CD14-positive monocyte (primary cell): ENCODE data around the gene TMEM53. TPM values are rescaled to one million over a fixed set of nuclear protein-coding genes. Genes with fewer than 3 reads are reported as not detected.

Source experiments
- DNase-seq, 3 donors: peaks; one replicate each; pipeline ENCODE4 v3.0.0-alpha.2; 2011 to 2022
- H2AFZ ChIP-seq: 2 replicates; pipeline ENCODE4 v1.6.0; 2012; ENCODE audit warnings: mild to moderate bottlenecking, low read depth, low read length, inconsistent platforms; ENCODE audit not compliant: insufficient read depth, poor library complexity, severe bottlenecking
- H3K27ac ChIP-seq, 2 donors: 1 replicate in 1 of 2; 2 replicates in 1 of 2; pipeline ENCODE4 v1.5.1; 2012 to 2013; ENCODE audit warnings: low read length in 2 of 2, control low read depth in 1 of 2, inconsistent platforms in 1 of 2, low read depth in 1 of 2, mild to moderate bottlenecking in 1 of 2
- H3K27me3 ChIP-seq, 2 donors: one replicate each; pipeline versions ENCODE4 v1.6.0 to v1.6.1; 2011 to 2013; ENCODE audit warnings: low read length in 2 of 2; ENCODE audit not compliant: control insufficient read depth in 2 of 2, insufficient read depth in 2 of 2
- H3K36me3 ChIP-seq, 2 donors: replicated peaks in 1 of 2; 1 replicate in 1 of 2; 2 replicates in 1 of 2; pipeline versions ENCODE4 v1.5.1 to v1.6.1; 2012 to 2013; ENCODE audit warnings: low read length in 2 of 2, control low read depth in 1 of 2, inconsistent platforms in 1 of 2, mild to moderate bottlenecking in 1 of 2; ENCODE audit not compliant: insufficient read depth in 2 of 2, control insufficient read depth in 1 of 2
- H3K4me1 ChIP-seq, 2 donors: 1 replicate in 1 of 2; 2 replicates in 1 of 2; pipeline versions ENCODE4 v1.5.1 to v1.6.1; 2012 to 2013; ENCODE audit warnings: low read length in 2 of 2, control low read depth in 1 of 2, inconsistent platforms in 1 of 2, mild to moderate bottlenecking in 1 of 2, moderate library complexity in 1 of 2; ENCODE audit not compliant: insufficient read depth in 2 of 2, control insufficient read depth in 1 of 2
- H3K4me2 ChIP-seq: replicated peaks from 2 replicates; pipeline ENCODE3; 2012; ENCODE audit warnings: low read length, moderate library complexity, mild to moderate bottlenecking; ENCODE audit not compliant: poor library complexity, severe bottlenecking; ENCODE audit errors: extremely low read depth
- H3K4me3 ChIP-seq, 3 experiments: fragments of 200-600 bp in 1 of 3; sonication (generic) in 1 of 3; replicated peaks in 1 of 3; 1 replicate in 2 of 3; 2 replicates in 1 of 3; pipeline ENCODE4 v1.5.1; 2011 to 2013; ENCODE audit warnings: low read length in 3 of 3, mild to moderate bottlenecking in 3 of 3, control low read depth in 2 of 3, low read depth in 2 of 3, inconsistent platforms in 1 of 3, moderate library complexity in 1 of 3
- H3K79me2 ChIP-seq: 2 replicates; pipeline ENCODE4 v1.6.0; 2012; ENCODE audit warnings: mild to moderate bottlenecking, control low read depth, inconsistent platforms, low read length, moderate library complexity; ENCODE audit not compliant: insufficient read depth
- H3K9ac ChIP-seq: 2 replicates; pipeline ENCODE4 v1.6.0; 2017; ENCODE audit warnings: low read length, mild to moderate bottlenecking; ENCODE audit not compliant: insufficient read depth, poor library complexity, severe bottlenecking
- H3K9me3 ChIP-seq, 2 donors: replicated peaks in 1 of 2; 1 replicate in 1 of 2; 2 replicates in 1 of 2; pipeline versions ENCODE4 v1.5.1 to v1.6.1; 2012 to 2013; ENCODE audit warnings: low read length in 2 of 2, control low read depth in 1 of 2; ENCODE audit not compliant: control insufficient read depth in 1 of 2, insufficient read depth in 1 of 2
- H4K20me1 ChIP-seq: 2 replicates; pipeline ENCODE4 v1.6.0; 2012; ENCODE audit warnings: mild to moderate bottlenecking, low read length, control low read depth, moderate library complexity; ENCODE audit not compliant: insufficient read depth
- H3K27ac Mint-ChIP-seq, 7 donors: one replicate each; pipeline ENCODE4 v1.8.0; 2020; ENCODE audit warnings: mild to moderate bottlenecking in 7 of 7, mixed read lengths in 7 of 7, moderate library complexity in 6 of 7, inconsistent platforms in 2 of 7
- H3K27me3 Mint-ChIP-seq, 3 donors: one replicate each; pipeline ENCODE4 v1.8.0; 2021 to 2022; ENCODE audit warnings: low read depth in 3 of 3, mild to moderate bottlenecking in 3 of 3, mixed read lengths in 3 of 3, moderate library complexity in 3 of 3, inconsistent platforms in 1 of 3
- H3K36me3 Mint-ChIP-seq, 2 donors: one replicate each; pipeline ENCODE4 v1.8.0; 2020; ENCODE audit warnings: mixed read lengths in 2 of 2, inconsistent platforms in 1 of 2, mild to moderate bottlenecking in 1 of 2
- H3K4me1 Mint-ChIP-seq: one replicate; pipeline ENCODE4 v1.8.0; 2020; ENCODE audit warnings: mild to moderate bottlenecking, mixed read lengths
- H3K4me3 Mint-ChIP-seq, 2 donors: one replicate each; pipeline ENCODE4 v1.8.0; 2020; ENCODE audit warnings: mild to moderate bottlenecking in 2 of 2, mixed read lengths in 2 of 2, moderate library complexity in 1 of 2
- H3K9me3 Mint-ChIP-seq, 7 donors: one replicate each; pipeline ENCODE4 v1.8.0; 2020 to 2022; ENCODE audit warnings: mixed read lengths in 7 of 7, mild to moderate bottlenecking in 6 of 7, moderate library complexity in 6 of 7, inconsistent platforms in 2 of 7
- CTCF ChIP-seq: fragments of 200-600 bp; IDR thresholded peaks from one replicate; pipeline ENCODE4 v1.8.0; 2022; ENCODE audit warnings: antibody characterized with exemption, mild to moderate bottlenecking
- WGBS: methylation state at CpG from one replicate; pipeline ENCODE4 v1.1.5; 2013; ENCODE audit warnings: missing lambda C conversion rate; ENCODE audit not compliant: insufficient coverage; 5-methylcytosine and 5-hydroxymethylcytosine counted together
- intact Hi-C, 2 donors: fragments of 100-400 bp; cut with micrococcal nuclease; formaldehyde crosslinking; loops; one replicate each; pipeline versions ENCODE4 v1.15.0 to v1.15.1; 2023
- polyA plus RNA-seq, 3 donors: library from polyadenylated mRNA; depleted of rRNA in 1 of 3; unstranded in 2 of 3; stranded (reverse) in 1 of 3; fragments of 300-500 nt in 2 of 3; fragments of >200 nt in 1 of 3; fragmentation: Illumina TruSeq in 2 of 3; gene quantifications; 1 replicate in 2 of 3; 2 replicates in 1 of 3; pipeline ENCODE4 v1.2.3, GENCODE V29; 2012 to 2021

Gene TMEM53
- polyA plus RNA-seq, 3 donors, result 4.8 to 8.8 (median 8.6) TPM

GRCh38 chr1:44673675-44674112, 587 bp downstream of the TMEM53 start:
- WGBS, result 0% methylated on average over 7 of the region's 16 CpGs
- Histone ChIP-seq H2AFZ (peak overlapping the region; percentile 81), H3K27me3 (no peaks in the 10 kb centered on the region), H3K79me2 (peaks cover 22% of the 10 kb centered on the region), H3K27ac (peak overlapping the region; percentile 84 to 87), H3K4me1 (peaks cover 75 to 76% of the 10 kb centered on the region in 2 donors), H3K9ac (peak overlapping the region; percentile 66), H3K4me2 (peak overlapping the region; percentile 83), H3K9me3 (no peaks in the 10 kb centered on the region), H3K4me3 (peak overlapping the region; percentile 50 to 79 (median 71)), H4K20me1 (peaks cover 6% of the 10 kb centered on the region), H3K36me3 (peaks cover 0 to 5% of the 10 kb centered on the region in 2 donors)
- H3K4me3 Mint-ChIP-seq, result peak overlapping the region; percentile 84 to 91
- H3K9me3 Mint-ChIP-seq, result no peaks in the 10 kb centered on the region
- intact Hi-C loops, result loop anchor here in 1 of 2 donors (5.0 to 10.0 kb wide), 2 partner anchors 41 to 51 kb away; no protein-coding TSS in a partner anchor
- H3K27me3 Mint-ChIP-seq, result peaks cover 0 to 5% (median 2%) of the 10 kb centered on the region in 3 donors
- peaks cover 43% of the 10 kb centered on the region for H3K4me1 Mint-ChIP-seq
- H3K27ac Mint-ChIP-seq, result peak overlapping the region in 4 of 7 donors; percentile 81 to 96 (median 94)
- DNase-seq, result no peak
- TF ChIP-seq CTCF, result no peak
- H3K36me3 Mint-ChIP-seq, result peaks cover 11 to 19% of the 10 kb centered on the region in 2 donors

- H2AFZ ChIP-seq, result peak overlapping the region; percentile 81
- Mint-ChIP-seq H3K4me3 (peak overlapping the region; percentile 84 to 91), H3K27ac (peak overlapping the region in 4 of 7 donors; percentile 93 to 96 (median 95)), H3K4me1 (peaks cover 43% of the 10 kb centered on the region), H3K9me3 (no peaks in the 10 kb centered on the region), H3K27me3 (peaks cover 0 to 5% (median 2%) of the 10 kb centered on the region in 3 donors), H3K36me3 (peaks cover 11 to 19% of the 10 kb centered on the region in 2 donors)
- H4K20me1 ChIP-seq, result peaks cover 6% of the 10 kb centered on the region
- H3K27me3 ChIP-seq, result no peaks in the 10 kb centered on the region
- TF ChIP-seq CTCF, result no peak
- H3K9me3 ChIP-seq, result no peaks in the 10 kb centered on the region
- peaks cover 22% of the 10 kb centered on the region for H3K79me2 ChIP-seq
- 74% methylated on average over 8 of the region's 14 CpGs for WGBS
- peaks cover 0 to 5% of the 10 kb centered on the region in 2 donors for H3K36me3 ChIP-seq
- DNase-seq, result no peak
- peak overlapping the region; percentile 55 to 87 for H3K27ac ChIP-seq
- peak overlapping the region; percentile 50 to 79 (median 71) for H3K4me3 ChIP-seq
- H3K9ac ChIP-seq, result peak overlapping the region; percentile 66
- peak overlapping the region; percentile 83 for H3K4me2 ChIP-seq
- intact Hi-C loops, result loop anchor here in 1 of 2 donors (5.0 to 10.0 kb wide), 2 partner anchors 41 to 52 kb away; no protein-coding TSS in a partner anchor
- peaks cover 69 to 70% of the 10 kb centered on the region in 2 donors for H3K4me1 ChIP-seq
These were observed 1.2 kb downstream of the TMEM53 start for GRCh38 chr1:44672961-44673674.
